Body of pancreas (tissue), 4 donors: Measurements from ENCODE around the gene RELA. TPM values are rescaled to one million over a fixed set of nuclear protein-coding genes. Genes with fewer than 3 reads are reported as not detected.
A peak's percentile ranks its signal among the peaks of the same experiment; 100 is the strongest.

Experiments
- ATAC-seq: fragments of 150-250 bp; one replicate; pipeline ENCODE4 v1.9.1; 2016
- DNase-seq, 4 donors: peaks; one replicate each; pipeline ENCODE4 v3.0.0-alpha.2; 2019
- H3K27ac ChIP-seq, 4 donors: fragments of 200-600 bp; sonication (generic); 1 replicate in 3 of 4; 2 replicates in 1 of 4; pipeline versions ENCODE4 v1.5.1 to v1.6.1; 2016 to 2019; ENCODE audit warnings: mild to moderate bottlenecking in 1 of 4, mixed read lengths in 1 of 4, moderate library complexity in 1 of 4
- H3K27me3 ChIP-seq, 2 donors: fragments of 200-600 bp; sonication (generic); one replicate each; pipeline ENCODE4 v1.6.0; 2016; ENCODE audit warnings: mild to moderate bottlenecking in 1 of 2
- H3K36me3 ChIP-seq, 2 donors: fragments of 200-600 bp; sonication (generic); replicated peaks in 1 of 2; 2 replicates each; pipeline ENCODE4 v1.5.1; 2016; ENCODE audit warnings: low read depth in 2 of 2; ENCODE audit not compliant: insufficient read depth in 1 of 2
- H3K4me1 ChIP-seq: fragments of 200-600 bp; sonication (generic); one replicate; pipeline ENCODE4 v1.6.0; 2016
- H3K4me3 ChIP-seq, 2 donors: fragments of 200-600 bp; sonication (generic); 1 replicate in 1 of 2; 2 replicates in 1 of 2; pipeline ENCODE4 v1.5.1; 2016 to 2019
- H3K9me3 ChIP-seq, 3 donors: fragments of 200-600 bp; sonication (generic); 1 replicate in 2 of 3; 2 replicates in 1 of 3; pipeline ENCODE4 v1.5.1; 2016
- CTCF ChIP-seq, 7 experiments: fragments of 450-650 bp in 4 of 7; fragments of 200-600 bp in 3 of 7; sonication (generic) in 3 of 7; IDR thresholded peaks; one replicate each; pipeline ENCODE4 v1.5.1; 2016 to 2019; ENCODE audit warnings: antibody characterized with exemption in 7 of 7
- POLR2A ChIP-seq, 3 donors: fragments of 450-650 bp; IDR thresholded peaks; one replicate each; pipeline ENCODE4 v1.6.1; 2016; ENCODE audit warnings: antibody characterized with exemption in 3 of 3, mild to moderate bottlenecking in 2 of 3
- WGBS, 2 donors: methylation state at CpG; one replicate each; pipeline ENCODE4 v1.1.5; 2017; 5-methylcytosine and 5-hydroxymethylcytosine counted together
- intact Hi-C: fragments of 100-400 bp; cut with DNase I; formaldehyde crosslinking; loops from one replicate; pipeline ENCODE4 v1.15.1; 2023
- total RNA-seq, 2 donors: library from RNA; depleted of rRNA; stranded (reverse); fragments of >200 nt; gene quantifications; one replicate each; pipeline ENCODE4 v1.1.0, GENCODE V29; 2016

RELA gene
- total RNA-seq, 2 donors from 2014 or later, result 27.5 to 45.8 TPM

GRCh38 chr11:65611758-65612603 lies 50.7 kb downstream of the RELA start:
- 70 to 77% methylated on average over 8 to 12 of the region's 12 CpGs for WGBS, 2 donors
- Histone ChIP-seq H3K9me3 (no peaks in the 10 kb centered on the region), H3K4me1 (peaks cover 49% of the 10 kb centered on the region), H3K36me3 (no peaks in the 10 kb centered on the region), H3K27ac (peak overlapping the region in 2 of 4 donors; percentile 96 to 97), H3K27me3 (no peaks in the 10 kb centered on the region), H3K4me3 (no peak overlapping the region)
- no peak for DNase-seq
- no peak for TF ChIP-seq CTCF (IDR thresholded peaks at IDR 0.05)
- TF ChIP-seq POLR2A (IDR thresholded peaks at IDR 0.05), result no peak
- no peak for ATAC-seq
- intact Hi-C loops, result no loop called here

- Histone ChIP-seq H3K4me1 (peaks cover 41% of the 10 kb centered on the region), H3K4me3 (no peak overlapping the region), H3K36me3 (no peaks in the 10 kb centered on the region), H3K27me3 (no peaks in the 10 kb centered on the region), H3K27ac (peak overlapping the region in 3 of 4 donors; percentile 16 to 97 (median 96)), H3K9me3 (no peaks in the 10 kb centered on the region)
- WGBS, 2 donors, result 48 to 65% methylated on average over 10 of the region's 10 CpGs
- intact Hi-C loops, result no loop called here
- ATAC-seq, result no peak
- no peak for TF ChIP-seq CTCF (IDR thresholded peaks at IDR 0.05)
- no peak for TF ChIP-seq POLR2A (IDR thresholded peaks at IDR 0.05)
- DNase-seq, result peak in 1 of 4 donors; percentile 49
Measured at GRCh38 chr11:65611028-65611757, 51.5 kb downstream of the RELA start.

- Histone ChIP-seq H3K4me1 (peaks cover 39% of the 10 kb centered on the region), H3K27ac (peak overlapping the region in 1 of 4 donors; percentile 96)
- intact Hi-C loops, result no loop called here
Measured at GRCh38 chr11:65610404-65610803, 52.3 kb downstream of the RELA start.

GRCh38 chr11:65609665-65610064 lies 53.1 kb downstream of the RELA start:
- DNase-seq (no peak), ATAC-seq (no peak)
- Histone ChIP-seq H3K36me3 (peaks cover 11 to 14% of the 10 kb centered on the region in 2 donors), H3K27me3 (no peaks in the 10 kb centered on the region), H3K27ac (no peak overlapping the region), H3K4me1 (peaks cover 39% of the 10 kb centered on the region), H3K4me3 (no peak overlapping the region), H3K9me3 (no peaks in the 10 kb centered on the region)
- WGBS, 2 donors, result 85 to 86% methylated on average over 4 to 5 of the region's 5 CpGs
- TF ChIP-seq CTCF (IDR thresholded peaks at IDR 0.05) (no peak), POLR2A (IDR thresholded peaks at IDR 0.05) (no peak)
- intact Hi-C loops, result no loop called here

More at GRCh38 chr11:65610404-65610803, 52.3 kb downstream of the RELA start:
- ATAC-seq (no peak), DNase-seq (no peak)
- Histone ChIP-seq H3K36me3 (peaks cover 5 to 7% of the 10 kb centered on the region in 2 donors), H3K9me3 (no peaks in the 10 kb centered on the region), H3K4me3 (no peak overlapping the region), H3K27me3 (no peaks in the 10 kb centered on the region)
- 58 to 73% methylated on average over 6 of the region's 6 CpGs for WGBS, 2 donors
- no peak for TF ChIP-seq POLR2A (IDR thresholded peaks at IDR 0.05)
- TF ChIP-seq CTCF (IDR thresholded peaks at IDR 0.05), result no peak
